NCI-H2107 treated with DMSO at 0.1 percent for 48 hours (cell line): ENCODE data around the gene G6PC2.
"Not testable (repeated sequence)": the region's sequence is repeated elsewhere in the genome, so short reads cannot be mapped to it uniquely, and the experiment has no call there.

Experiments
- DNase-seq: peaks from one replicate; lab custom pipeline; 2025; ENCODE audit not compliant: unreplicated experiment; lab: John Stamatoyannopoulos, UW

Gene G6PC2

GRCh38 chr2:168901003-168901402 lies at the start of gene G6PC2:
Gene G6PC2 (plus strand): TSS chr2:168901291. CDS start chr2:168901332, 41 bp downstream.
- DNase-seq: no peak

- peak; percentile 4 for DNase-seq
Observed at GRCh38 chr2:168851674-168852320, 49.3 kb upstream of the G6PC2 start.

- no peak for DNase-seq
Observed at GRCh38 chr2:168852481-168852880, 48.6 kb upstream of the G6PC2 start.

- DNase-seq: no peak
Observed at GRCh38 chr2:168853471-168853870, 47.6 kb upstream of the G6PC2 start.

- DNase-seq: no peak
Observed at GRCh38 chr2:168854651-168855050, 46.4 kb upstream of the G6PC2 start.

- DNase-seq: no peak
Observed at GRCh38 chr2:168855601-168856000, 45.5 kb upstream of the G6PC2 start.

- DNase-seq: no peak
Observed at GRCh38 chr2:168858146-168858545, 42.9 kb upstream of the G6PC2 start.

- not testable (repeated sequence) for DNase-seq
Observed at GRCh38 chr2:168867164-168867563, 33.9 kb upstream of the G6PC2 start.

- DNase-seq: not testable (repeated sequence)
Observed at GRCh38 chr2:168870369-168870768, 30.7 kb upstream of the G6PC2 start.

- not testable (repeated sequence) for DNase-seq
Observed at GRCh38 chr2:168870824-168871223, 30.3 kb upstream of the G6PC2 start.

GRCh38 chr2:168874368-168875054 lies 26.6 kb upstream of the G6PC2 start:
- no peak for DNase-seq

- not testable (repeated sequence) for DNase-seq
Observed at GRCh38 chr2:168882163-168882562, 18.9 kb upstream of the G6PC2 start.

- no peak for DNase-seq
Observed at GRCh38 chr2:168884975-168885374, 16.1 kb upstream of the G6PC2 start.

- no peak for DNase-seq
Observed at GRCh38 chr2:168889635-168890005, 11.5 kb upstream of the G6PC2 start.

GRCh38 chr2:168890006-168890782 lies 10.9 kb upstream of the G6PC2 start, which contains the start of gene SPC25:
Gene SPC25 (minus strand): TSS chr2:168890430. CDS start chr2:168889519, 911 bp downstream.
- DNase-seq: peak; percentile 88

GRCh38 chr2:168892327-168892726 lies 8.8 kb upstream of the G6PC2 start:
- no peak for DNase-seq

- no peak for DNase-seq
Observed at GRCh38 chr2:168894101-168894500, 7.0 kb upstream of the G6PC2 start.

- no peak for DNase-seq
Observed at GRCh38 chr2:168894720-168895119, 6.4 kb upstream of the G6PC2 start.

GRCh38 chr2:168895771-168896170 lies 5.3 kb upstream of the G6PC2 start:
- DNase-seq: no peak

GRCh38 chr2:168896783-168897182 lies 4.3 kb upstream of the G6PC2 start:
- no peak for DNase-seq

GRCh38 chr2:168897449-168897848 lies 3.6 kb upstream of the G6PC2 start:
- no peak for DNase-seq

GRCh38 chr2:168903888-168904287 lies 2.8 kb downstream of the G6PC2 start:
- DNase-seq: no peak
